ENCODE results near the gene XYLT1.

- no peak for TF ChIP-seq POLR2A (IDR thresholded peaks at IDR 0.05; ENCODE audit: low read depth, low read length)
- no peak for TF ChIP-seq TAF1 (IDR thresholded peaks at IDR 0.05; ENCODE audit: low read depth, low read length)
- no peak for TF ChIP-seq POLR2AphosphoS5 (IDR thresholded peaks at IDR 0.05; ENCODE audit: low read depth, low read length)
- TF ChIP-seq SPI1 (IDR thresholded peaks at IDR 0.05; ENCODE audit: low read depth, low read length) = no peak
- TF ChIP-seq PAX5 (IDR thresholded peaks at IDR 0.05; ENCODE audit: insufficient read depth, low read length, severe bottlenecking) = no peak
Observed at GRCh38 chr16:17453364-17454038, 17.3 kb downstream of the XYLT1 start.
